GM19351 (cell line): Measurements from ENCODE around the gene ANTKMT.
A peak's percentile ranks its signal among the peaks of the same experiment; 100 is the strongest.
"Not testable (repeated sequence)": the region's sequence is repeated elsewhere in the genome, so short reads cannot be mapped to it uniquely, and the experiment has no call there.

ENCODE experiments used
- ATAC-seq: cut with Tn5 transposase; IDR thresholded peaks from one replicate; pipeline ENCODE4 v1.9.1; 2021; ENCODE audit warnings: mild to moderate bottlenecking, moderate library complexity; ENCODE audit not compliant: unreplicated experiment

The ANTKMT gene

GRCh38 chr16:680967-681745, 39.8 kb upstream of the ANTKMT start:
- ATAC-seq = no peak

- no peak for ATAC-seq
Observed at GRCh38 chr16:681746-682427, 39.1 kb upstream of the ANTKMT start.

DNA sequence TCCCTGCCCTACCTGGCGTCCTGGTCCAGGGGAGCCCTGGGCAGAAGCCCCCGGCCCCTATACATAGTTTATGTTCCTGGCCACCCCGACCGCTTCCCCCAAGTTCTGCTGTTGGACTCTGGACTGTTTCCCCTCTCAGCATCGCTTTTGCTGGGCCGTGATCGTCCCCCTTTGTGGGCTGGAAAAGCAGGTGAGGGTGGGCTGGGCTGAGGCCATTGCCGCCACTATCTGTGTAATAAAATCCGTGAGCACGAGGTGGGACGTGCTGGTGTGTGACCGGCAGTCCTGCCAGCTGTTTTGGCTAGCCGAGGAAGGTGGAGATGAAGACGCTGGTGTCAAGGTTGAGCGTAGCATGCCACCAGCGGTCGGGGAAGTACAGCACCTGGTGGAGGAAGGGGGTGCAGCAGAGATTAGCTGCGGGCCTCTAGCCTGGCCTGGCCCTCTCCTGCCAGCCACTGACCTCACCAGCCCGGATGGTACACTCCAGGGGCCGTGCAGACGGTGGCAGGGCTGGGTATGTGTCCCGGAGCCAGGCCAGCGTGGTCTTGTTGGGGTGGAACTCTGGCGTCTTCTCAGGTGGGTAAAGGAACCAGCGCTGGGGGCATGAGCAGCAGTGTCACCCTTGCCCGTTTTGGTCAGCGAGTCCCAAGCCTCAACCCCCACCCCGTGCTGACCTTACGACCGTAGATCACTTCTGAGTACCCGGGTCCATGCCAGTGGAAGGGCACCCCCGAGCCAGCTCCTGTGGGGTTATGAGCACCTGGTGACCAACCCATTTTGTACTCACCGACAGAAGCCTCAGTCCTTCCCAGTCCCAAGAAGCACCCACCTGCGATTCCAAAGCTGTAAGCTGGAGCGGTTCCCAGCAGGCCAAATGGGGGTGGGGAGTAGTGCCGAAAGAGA, 38.2 kb upstream of the ANTKMT start:
- no peak for ATAC-seq

- no peak for ATAC-seq
Observed at GRCh38 chr16:683396-684070, 37.4 kb upstream of the ANTKMT start.

DNA sequence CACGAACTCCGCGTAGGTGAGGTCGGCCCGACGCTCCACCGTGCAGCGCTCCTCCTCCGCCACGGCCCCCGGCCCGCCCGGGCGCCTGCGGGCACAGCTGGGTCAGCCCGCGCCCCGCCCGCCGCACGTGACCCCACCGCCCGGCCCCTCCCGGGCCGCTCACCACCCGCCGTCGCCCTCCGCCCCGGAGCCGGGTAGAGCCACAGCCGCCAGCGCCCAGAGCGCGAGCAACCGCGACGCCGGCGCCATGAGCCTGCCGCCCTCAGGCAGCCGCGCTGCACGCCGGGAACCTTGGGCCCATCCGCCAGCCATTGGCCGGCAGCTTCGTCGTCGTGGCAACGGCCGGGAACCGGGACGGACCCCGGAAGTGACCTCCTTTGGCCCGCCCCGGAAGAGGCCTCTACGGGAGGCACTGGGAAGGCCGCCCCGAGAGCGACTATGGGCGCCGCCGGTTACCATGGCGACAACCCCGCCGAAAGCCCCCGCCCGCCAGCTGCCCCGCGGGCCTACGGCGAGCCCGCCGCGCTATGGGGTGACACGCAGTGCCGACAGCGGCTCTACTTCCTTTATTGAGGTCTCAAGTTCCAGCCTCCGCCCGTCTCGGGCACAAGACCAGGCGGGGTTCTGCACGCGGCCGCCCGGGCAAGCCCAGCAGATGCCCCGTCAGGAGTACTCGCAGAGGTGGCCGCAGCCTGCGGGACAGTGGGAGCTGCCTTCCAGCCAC, 36.7 kb upstream of the ANTKMT start, which contains the start of gene JMJD8:
Gene JMJD8 (minus strand): TSS at position 264 of the 724 bp plus-strand sequence. CDS start 15 bp downstream, at position 249.
- peak; percentile 79 for ATAC-seq

DNA sequence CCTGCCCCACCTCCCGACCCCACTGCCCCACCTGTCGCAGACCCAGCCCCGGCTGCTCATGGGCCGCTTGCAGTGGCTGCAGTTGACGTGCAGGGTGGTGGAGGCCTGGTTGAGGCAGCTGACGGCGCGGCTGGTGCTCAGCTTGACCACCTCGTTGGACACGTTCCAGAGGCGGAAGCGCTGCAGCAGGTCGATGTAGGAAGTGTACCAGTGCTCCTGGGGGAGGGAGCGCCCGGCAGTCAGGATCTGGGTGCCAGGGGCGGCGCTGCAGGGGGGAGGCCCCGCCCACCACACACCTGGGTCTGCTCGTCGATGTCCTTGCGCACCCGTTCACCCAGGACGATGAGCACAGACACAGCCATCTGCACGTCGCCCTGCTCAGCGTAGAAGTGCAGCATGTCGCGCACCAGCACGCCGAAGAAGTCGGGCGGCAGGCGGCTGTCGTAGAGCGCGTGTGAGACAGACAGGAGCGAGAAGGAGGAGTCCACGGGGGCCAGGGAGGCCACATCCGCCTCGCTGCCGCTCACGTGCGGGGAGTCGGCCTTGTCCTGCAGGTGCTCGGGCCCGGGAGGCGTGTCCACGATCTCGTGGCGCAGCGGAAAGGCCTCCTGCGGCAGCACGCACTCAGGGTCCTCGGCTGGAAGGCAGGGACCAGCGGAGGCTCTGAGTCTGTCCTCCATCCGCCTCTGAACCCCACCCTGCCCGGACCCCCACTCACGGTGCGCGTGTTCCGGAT, 35.8 kb upstream of the ANTKMT start:
- no peak for ATAC-seq

GRCh38 chr16:685967-686366, 35.0 kb upstream of the ANTKMT start:
- no peak for ATAC-seq

GRCh38 chr16:686459-687260, 34.3 kb upstream of the ANTKMT start:
- no peak for ATAC-seq

- ATAC-seq = no peak
Observed at GRCh38 chr16:687499-687898, 33.4 kb upstream of the ANTKMT start.

GRCh38 chr16:689175-689897, 31.6 kb upstream of the ANTKMT start:
- no peak for ATAC-seq

DNA sequence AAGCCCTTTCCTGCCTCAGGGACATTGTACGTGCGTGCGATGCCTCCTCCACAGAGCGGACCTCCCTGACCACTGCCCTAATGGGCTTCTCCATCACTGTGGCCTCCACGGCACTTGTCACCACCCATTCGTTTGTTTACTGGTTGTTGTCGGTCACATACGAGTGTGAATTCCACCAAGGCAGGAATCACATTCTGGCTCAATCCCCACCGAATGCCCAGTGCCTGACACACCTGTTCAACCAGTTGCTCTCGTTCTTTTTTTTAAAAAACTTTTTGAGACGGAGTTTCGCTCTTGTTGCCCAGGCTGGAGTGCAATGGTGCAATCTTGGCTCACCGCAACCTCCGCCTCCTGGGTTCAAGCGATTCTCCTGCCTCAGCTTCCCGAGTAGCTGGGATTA, 29.7 kb upstream of the ANTKMT start:
- not testable (repeated sequence) for ATAC-seq

DNA sequence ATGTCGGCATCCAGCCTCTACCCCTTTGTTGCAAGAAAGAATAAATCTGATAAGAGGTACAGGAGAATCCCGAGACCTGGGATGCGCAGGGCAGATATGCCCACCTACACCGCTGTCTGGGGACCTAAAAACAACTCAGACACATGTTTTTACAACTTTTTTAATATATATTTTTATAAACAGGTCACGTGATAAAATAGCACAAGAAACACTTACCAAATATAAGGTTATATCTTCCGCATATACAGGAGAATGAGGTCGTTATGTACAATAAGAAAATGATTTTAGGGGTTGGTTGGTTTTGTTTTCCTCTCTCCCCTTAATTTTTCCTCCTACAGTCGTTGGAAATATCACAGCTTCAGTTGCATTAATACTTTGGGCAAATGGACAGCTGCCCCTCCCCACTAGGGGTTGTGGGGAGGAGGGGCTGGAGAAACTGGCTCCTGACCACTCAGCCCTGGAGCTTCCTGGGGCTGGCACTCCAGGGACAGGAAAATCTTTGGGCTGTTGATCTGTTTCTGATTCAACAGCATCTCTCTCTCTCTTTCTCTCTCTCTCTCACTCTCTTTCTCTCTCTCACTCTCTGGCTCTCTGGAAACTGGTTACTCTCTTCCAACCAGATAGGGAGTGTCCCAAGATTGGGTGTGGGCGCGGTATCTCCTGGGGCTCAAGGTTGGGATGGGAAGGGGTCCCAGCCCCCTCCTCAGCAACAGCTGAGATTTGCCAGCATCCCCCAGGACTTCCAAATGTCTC, 28.4 kb upstream of the ANTKMT start:
- ATAC-seq = no peak

DNA sequence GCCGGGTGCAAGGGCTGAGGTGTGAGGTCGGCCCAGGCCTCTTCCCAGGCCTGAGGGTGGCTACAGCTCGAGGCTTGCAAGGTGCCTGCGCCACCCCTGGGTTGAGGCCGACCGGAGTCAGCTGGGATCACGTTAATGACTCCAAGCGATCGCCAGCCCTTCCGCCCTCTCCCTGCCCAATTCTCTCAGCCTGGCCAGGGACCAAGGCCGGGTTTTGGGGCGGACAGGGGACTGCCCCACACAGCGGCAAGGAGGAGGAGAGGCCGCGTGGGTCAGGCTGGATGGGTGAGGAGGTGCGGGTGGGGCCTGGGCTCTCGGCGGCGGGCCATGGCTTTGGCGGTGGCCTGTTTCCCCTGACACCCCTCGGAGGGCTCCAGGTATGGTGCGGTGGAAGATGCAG, 27.6 kb upstream of the ANTKMT start:
- no peak for ATAC-seq

GRCh38 chr16:693766-694165, 27.2 kb upstream of the ANTKMT start:
- ATAC-seq = no peak

DNA sequence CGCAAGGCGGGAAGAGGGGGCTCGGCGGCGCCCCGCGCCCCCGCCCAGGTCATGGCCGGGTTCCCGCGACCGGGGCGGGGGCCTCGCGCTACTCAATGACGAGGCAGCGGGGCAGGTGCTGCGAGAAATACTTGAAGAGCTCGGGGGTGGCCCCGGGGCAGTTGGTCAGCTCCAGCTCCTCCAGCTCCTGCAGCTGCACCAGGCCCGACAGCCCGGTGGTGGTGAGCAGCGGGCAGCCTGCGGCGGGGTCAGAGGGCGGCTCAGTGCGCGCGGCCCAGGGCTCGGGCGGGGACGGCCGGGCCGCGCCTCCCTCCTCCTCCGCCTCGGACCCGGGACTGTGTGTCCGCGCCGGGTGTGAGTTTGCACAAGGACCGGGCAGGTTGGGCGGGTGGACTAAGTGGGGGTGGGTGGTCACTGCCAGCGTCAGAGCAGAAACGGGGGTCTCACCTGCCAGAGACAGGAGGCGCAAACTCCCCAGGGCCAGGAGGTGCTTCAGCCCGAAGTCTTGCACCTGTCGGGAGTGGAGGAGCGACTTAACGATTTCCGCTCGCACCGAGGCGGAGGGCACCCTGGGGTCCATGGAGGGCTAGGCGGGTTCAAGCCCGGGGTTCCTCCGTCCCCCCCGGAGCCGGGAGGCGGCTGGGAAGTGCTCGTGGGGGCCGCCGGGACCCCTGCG, 26.6 kb upstream of the ANTKMT start:
- ATAC-seq = no peak

- no peak for ATAC-seq
Observed at GRCh38 chr16:694863-695354, 26.0 kb upstream of the ANTKMT start.
